C4-2B (cell line): ENCODE results near the gene KHSRP.
"Not testable (repeated sequence)": the region's sequence is repeated elsewhere in the genome, so short reads cannot be mapped to it uniquely, and the experiment has no call there.

ENCODE experiments used
- H3K27ac ChIP-seq: fragments of 450-650 bp; 2 replicates; pipeline ENCODE4 v1.5.1; 2017
- ZFX ChIP-seq: fragments of 450-650 bp; IDR thresholded peaks from 2 replicates; pipeline ENCODE4 v1.6.1; 2017
- TF ChIP-seq, protein P1 (sequence below): fragments of 450-650 bp; conservative IDR thresholded peaks from 2 replicates; pipeline ENCODE4 v1.5.1; 2017; ENCODE audit warnings: mild to moderate bottlenecking

The KHSRP gene

DNA sequence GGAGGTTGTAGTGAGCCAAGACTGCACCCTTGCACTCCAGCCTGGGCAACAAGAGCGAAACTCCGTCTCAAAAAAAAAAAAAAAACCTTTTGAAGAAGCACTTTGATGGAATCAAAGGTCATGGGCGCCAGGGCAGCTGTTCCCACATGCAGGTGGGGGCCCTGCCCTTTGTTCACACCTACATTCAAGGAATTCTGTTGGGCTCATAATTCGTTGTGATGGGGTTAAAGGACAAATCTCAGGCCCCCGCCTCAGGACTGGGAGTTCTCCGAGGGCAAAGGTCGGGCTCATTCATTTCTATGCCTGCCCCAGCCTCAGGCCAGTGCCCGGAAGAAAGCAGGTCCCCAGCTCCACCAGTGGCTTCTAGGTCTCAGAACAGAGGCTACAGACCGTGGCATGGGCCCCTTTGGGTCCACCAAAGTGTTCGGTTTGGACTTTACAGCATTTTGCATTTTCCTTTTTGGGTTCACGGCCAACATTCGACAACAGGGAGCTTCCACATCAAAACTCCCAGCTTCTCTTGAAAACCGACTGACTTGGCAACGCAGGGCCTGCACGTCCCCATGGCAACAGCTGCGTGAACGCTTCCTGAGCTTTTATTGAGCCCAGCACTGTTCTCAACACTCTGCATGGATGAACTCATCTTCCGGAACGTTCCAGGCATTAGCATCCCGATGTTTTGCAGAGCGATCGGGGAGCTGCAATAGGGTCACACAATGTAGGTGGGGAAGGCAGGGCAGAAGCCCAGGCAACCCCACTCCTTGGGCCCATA is 21.6 kb downstream of the KHSRP start:
- H3K27ac ChIP-seq: no peak overlapping the region
- no peak for TF ChIP-seq ZFX
- TF ChIP-seq, protein P1, sequence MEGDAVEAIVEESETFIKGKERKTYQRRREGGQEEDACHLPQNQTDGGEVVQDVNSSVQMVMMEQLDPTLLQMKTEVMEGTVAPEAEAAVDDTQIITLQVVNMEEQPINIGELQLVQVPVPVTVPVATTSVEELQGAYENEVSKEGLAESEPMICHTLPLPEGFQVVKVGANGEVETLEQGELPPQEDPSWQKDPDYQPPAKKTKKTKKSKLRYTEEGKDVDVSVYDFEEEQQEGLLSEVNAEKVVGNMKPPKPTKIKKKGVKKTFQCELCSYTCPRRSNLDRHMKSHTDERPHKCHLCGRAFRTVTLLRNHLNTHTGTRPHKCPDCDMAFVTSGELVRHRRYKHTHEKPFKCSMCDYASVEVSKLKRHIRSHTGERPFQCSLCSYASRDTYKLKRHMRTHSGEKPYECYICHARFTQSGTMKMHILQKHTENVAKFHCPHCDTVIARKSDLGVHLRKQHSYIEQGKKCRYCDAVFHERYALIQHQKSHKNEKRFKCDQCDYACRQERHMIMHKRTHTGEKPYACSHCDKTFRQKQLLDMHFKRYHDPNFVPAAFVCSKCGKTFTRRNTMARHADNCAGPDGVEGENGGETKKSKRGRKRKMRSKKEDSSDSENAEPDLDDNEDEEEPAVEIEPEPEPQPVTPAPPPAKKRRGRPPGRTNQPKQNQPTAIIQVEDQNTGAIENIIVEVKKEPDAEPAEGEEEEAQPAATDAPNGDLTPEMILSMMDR: no peak

DNA sequence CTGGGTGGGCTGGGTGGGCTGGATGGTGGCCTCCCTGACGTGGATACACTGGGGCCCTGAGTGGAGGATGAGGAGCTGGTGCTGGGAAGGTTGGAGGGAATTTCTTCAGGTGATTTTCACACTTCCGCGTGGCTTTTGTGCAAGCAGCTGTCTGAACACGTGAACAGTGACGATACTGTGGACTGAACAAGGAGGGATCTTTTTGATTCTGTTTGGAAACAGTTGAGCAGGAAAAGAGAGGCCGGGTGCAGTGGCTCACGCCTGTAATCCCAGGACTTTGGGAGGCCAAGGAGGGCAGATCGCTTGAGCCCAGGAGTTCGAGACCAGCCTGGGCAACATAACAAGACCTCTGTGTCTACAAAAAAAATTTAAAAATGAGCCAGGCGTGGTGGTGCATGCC is 22.6 kb downstream of the KHSRP start:
- TF ChIP-seq, protein P1: no peak
- TF ChIP-seq ZFX: no peak
- no peak overlapping the region for H3K27ac ChIP-seq

GRCh38 chr19:6400062-6400944 is 24.3 kb downstream of the KHSRP start:
- H3K27ac ChIP-seq: not testable (repeated sequence)

GRCh38 chr19:6396305-6396704 is 28.3 kb downstream of the KHSRP start:
- H3K27ac ChIP-seq: no peak overlapping the region
- TF ChIP-seq, protein P1: no peak
- TF ChIP-seq ZFX: no peak

DNA sequence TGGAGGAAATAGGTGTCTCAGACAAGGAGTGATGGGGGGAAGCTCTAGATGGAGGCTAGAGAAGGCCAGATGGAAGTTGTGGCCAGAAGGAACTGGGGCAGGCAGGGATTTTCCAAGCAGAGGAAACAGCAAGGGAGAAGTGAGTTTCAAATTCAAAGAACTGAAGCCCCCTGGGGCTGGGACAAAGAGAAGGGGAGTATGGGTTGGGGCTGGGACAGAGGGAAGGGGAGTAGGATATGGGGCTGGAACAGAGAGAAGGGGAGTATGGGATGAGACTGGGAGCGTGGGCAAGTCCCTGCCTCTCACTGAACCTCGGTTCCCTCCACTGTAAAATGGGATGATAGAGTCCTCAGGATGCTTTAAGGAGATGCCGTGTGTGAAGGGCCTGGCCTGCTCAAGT is 29.8 kb downstream of the KHSRP start:
- H3K27ac ChIP-seq: no peak overlapping the region

GRCh38 chr19:6393983-6394412 is 30.6 kb downstream of the KHSRP start:
- H3K27ac ChIP-seq: peak overlapping the region; percentile 84

More for the DNA sequence above, 29.8 kb downstream of the KHSRP start:
- TF ChIP-seq ZFX: no peak
- TF ChIP-seq, protein P1: no peak

GRCh38 chr19:6393074-6393982 is 31.3 kb downstream of the KHSRP start, which contains the start of gene GTF2F1:
TSS of gene GTF2F1 (minus strand) at chr19:6393164. CDS start at chr19:6392995, 169 bp downstream.
- peak within 1 kb of the TSS; percentile 84 for H3K27ac ChIP-seq
- TF ChIP-seq ZFX: peak; percentile 59; the same call in 1 of the 2 replicates
- TF ChIP-seq, protein P1: no peak

More at GRCh38 chr19:6393983-6394412, 30.6 kb downstream of the KHSRP start:
- TF ChIP-seq ZFX: no peak
- TF ChIP-seq, protein P1: no peak
